BJ (cell line): ENCODE results near the gene OR5V1. TPM values are rescaled to one million over a fixed set of nuclear protein-coding genes. Genes with fewer than 3 reads are reported as not detected.

ENCODE experiments used
- polyA plus RNA-seq: library from polyadenylated mRNA; depleted of rRNA; stranded (reverse); fragments of >200 nt; gene quantifications from 2 replicates; pipeline ENCODE4 v1.2.3, GENCODE V29; 2011; rRNA removed

The OR5V1 gene
- polyA plus RNA-seq, 1 experiment: not detected

Other genes with a start within 250 kb of the OR5V1 start
- gene OR2J2, start 198.0 kb downstream of the OR5V1 start, polyA plus RNA-seq: not detected in 2 replicates
- not detected in 2 replicates for gene OR14J1, start 67.2 kb downstream of the OR5V1 start, polyA plus RNA-seq
- not detected in 2 replicates for gene OR12D3, start 6.4 kb upstream of the OR5V1 start, polyA plus RNA-seq
- not detected in 2 replicates for gene OR12D2, start 26.8 kb upstream of the OR5V1 start, polyA plus RNA-seq
- not detected in 2 replicates for gene OR12D1, start 46.1 kb upstream of the OR5V1 start, polyA plus RNA-seq
- not detected in 2 replicates for gene OR10C1, start 70.4 kb upstream of the OR5V1 start, polyA plus RNA-seq
- not detected in 2 replicates for gene OR11A1, start 88.2 kb upstream of the OR5V1 start, polyA plus RNA-seq
- gene OR2H1, start 88.3 kb upstream of the OR5V1 start, polyA plus RNA-seq: not detected in 2 replicates
- not detected in 2 replicates for gene MAS1L, start 119.1 kb upstream of the OR5V1 start, polyA plus RNA-seq
- not detected in 2 replicates for gene UBD, start 190.9 kb upstream of the OR5V1 start, polyA plus RNA-seq
- not detected in 2 replicates for gene OR2H2, start 216.3 kb upstream of the OR5V1 start, polyA plus RNA-seq